ENCODE data around the gene HMCN1.

Gene HMCN1

GRCh38 chr1:185972096-185972850, 238.1 kb downstream of the HMCN1 start:
- DNase-seq = no peak

GRCh38 chr1:185973645-185974044, 239.5 kb downstream of the HMCN1 start:
- DNase-seq = no peak

- DNase-seq = no peak
Measured at GRCh38 chr1:185974367-185975170, 240.4 kb downstream of the HMCN1 start.

- no peak for DNase-seq
Measured at GRCh38 chr1:185980891-185981290, 246.7 kb downstream of the HMCN1 start.

GRCh38 chr1:185984113-185984836, 250.1 kb downstream of the HMCN1 start:
- DNase-seq = no peak

GRCh38 chr1:185987611-185988321, 253.6 kb downstream of the HMCN1 start:
- DNase-seq = no peak

- no peak for DNase-seq
Measured at GRCh38 chr1:185990565-185990964, 256.4 kb downstream of the HMCN1 start.

GRCh38 chr1:185991266-185991665, 257.1 kb downstream of the HMCN1 start:
- no peak for DNase-seq

- DNase-seq = no peak
Measured at GRCh38 chr1:185996211-185996610, 262.0 kb downstream of the HMCN1 start.

GRCh38 chr1:185998391-185998790, 264.2 kb downstream of the HMCN1 start:
- peak; percentile 22 for DNase-seq

GRCh38 chr1:186002406-186002805, 268.2 kb downstream of the HMCN1 start:
- DNase-seq = no peak

GRCh38 chr1:186009039-186009737, 275.0 kb downstream of the HMCN1 start:
- no peak for DNase-seq

GRCh38 chr1:186014370-186015037, 280.3 kb downstream of the HMCN1 start:
- no peak for DNase-seq

- no peak for DNase-seq
Measured at GRCh38 chr1:186016856-186017255, 282.7 kb downstream of the HMCN1 start.

- DNase-seq = no peak
Measured at GRCh38 chr1:186022184-186022583, 288.0 kb downstream of the HMCN1 start.

GRCh38 chr1:186026946-186027345, 292.8 kb downstream of the HMCN1 start:
- DNase-seq = no peak

- DNase-seq = no peak
Measured at GRCh38 chr1:186027621-186028020, 293.4 kb downstream of the HMCN1 start.

GRCh38 chr1:186030453-186030852, 296.3 kb downstream of the HMCN1 start:
- DNase-seq = no peak

- no peak for DNase-seq
Measured at GRCh38 chr1:186033847-186034271, 299.7 kb downstream of the HMCN1 start.

- DNase-seq = no peak
Measured at GRCh38 chr1:186042230-186042629, 308.0 kb downstream of the HMCN1 start.

GRCh38 chr1:186043296-186043695, 309.1 kb downstream of the HMCN1 start:
- no peak for DNase-seq
